Activated gamma-delta T cell treated with anti-CD3 and anti-CD28 coated beads, Interleukin-2, amount 50 U/mL, for 16 hours (primary cell): Measurements from ENCODE around the gene RPL18.
"Not testable (repeated sequence)": the region's sequence is repeated elsewhere in the genome, so short reads cannot be mapped to it uniquely, and the experiment has no call there.

Source experiments
- DNase-seq: peaks from one replicate; pipeline ENCODE4 v3.0.0-alpha.2; 2020; ENCODE audit warnings: low read depth

RPL18 gene

DNA sequence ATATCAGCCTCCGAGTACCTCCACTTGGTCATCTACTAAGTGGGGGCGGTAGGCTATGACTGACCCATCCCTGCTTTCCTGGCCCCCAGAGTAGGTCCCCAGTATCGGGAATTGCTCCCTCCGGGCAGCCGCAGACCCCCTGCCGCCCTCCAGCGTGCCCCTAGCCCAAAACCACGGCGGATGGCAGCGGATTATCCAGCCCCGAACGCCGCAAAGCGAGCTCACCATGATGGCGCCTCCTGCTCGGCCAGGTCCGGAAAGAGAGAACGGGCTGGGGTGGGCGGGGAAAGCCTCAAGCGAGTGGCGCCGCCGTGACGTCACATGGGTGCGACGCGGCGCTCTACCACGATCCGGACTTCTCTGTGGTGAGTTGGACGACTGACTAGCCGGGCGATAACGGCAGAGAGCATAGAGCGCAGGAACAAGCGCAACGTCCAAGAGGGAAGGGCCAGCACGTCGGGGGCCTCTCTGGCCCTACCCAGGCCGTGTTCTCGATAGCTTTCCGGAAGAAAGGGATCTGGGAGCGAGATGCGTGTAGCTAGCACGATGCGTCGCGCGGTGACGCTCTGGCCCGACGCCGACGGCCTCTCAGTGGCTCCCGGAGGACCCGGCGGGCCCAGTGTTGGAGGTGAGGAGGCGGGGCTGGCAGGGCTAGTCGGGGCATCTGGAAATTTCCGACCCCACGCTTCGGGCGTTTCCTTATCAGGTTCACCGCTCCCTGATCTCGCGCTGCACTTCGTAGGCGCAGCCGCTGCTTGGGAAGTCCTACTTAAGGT is at the start of gene RPL18, which contains the start of gene SPHK2:
Gene RPL18 (minus strand): TSS at position 263 of the 776 bp plus-strand sequence. CDS start 35 bp downstream, at position 228.
Gene SPHK2 (plus strand): TSS at position 591 of the 776 bp plus-strand sequence. CDS start 1,009 bp downstream, outside the sequence.
- peak; percentile 95 for DNase-seq

DNA sequence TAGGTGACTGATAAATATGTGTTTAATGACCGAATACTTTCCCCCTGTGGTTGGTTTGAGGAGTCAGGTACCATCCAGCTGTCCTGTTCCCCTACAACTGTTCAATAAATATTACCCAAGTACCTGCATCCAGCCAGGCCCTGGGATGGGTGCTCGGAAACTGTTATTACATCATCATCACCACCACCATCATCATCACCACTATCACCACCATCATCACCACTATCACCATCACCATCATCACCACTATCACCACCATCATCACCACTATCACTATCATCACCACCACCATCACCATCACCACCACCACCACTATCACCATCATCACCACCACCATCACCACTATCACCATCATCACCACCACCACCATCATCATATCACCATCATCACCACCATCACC is 49.8 kb upstream of the RPL18 start:
- no peak for DNase-seq

DNA sequence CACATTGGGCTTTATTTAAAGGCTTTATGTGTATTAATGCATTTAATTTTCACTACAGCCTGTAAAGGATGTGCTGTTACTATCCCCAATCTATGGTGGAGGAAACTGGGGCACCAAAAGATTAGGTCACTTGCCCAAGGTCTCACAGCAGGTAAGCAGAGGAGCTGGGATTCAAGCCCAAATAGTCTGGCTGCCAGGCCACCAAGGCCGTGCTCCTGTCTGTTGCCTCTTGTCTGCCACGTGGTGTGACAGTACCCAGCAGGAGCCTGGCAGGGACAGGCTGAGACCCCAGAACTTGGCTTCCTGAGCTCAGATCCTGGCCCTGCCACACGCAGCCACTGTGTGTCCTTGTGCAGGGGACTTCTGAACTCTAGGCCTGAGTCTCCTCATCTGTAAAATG is 49.4 kb upstream of the RPL18 start:
- DNase-seq, result no peak

- DNase-seq, result no peak
These were observed 46.8 kb upstream of the RPL18 start for GRCh38 chr19:48665786-48666185.

DNA sequence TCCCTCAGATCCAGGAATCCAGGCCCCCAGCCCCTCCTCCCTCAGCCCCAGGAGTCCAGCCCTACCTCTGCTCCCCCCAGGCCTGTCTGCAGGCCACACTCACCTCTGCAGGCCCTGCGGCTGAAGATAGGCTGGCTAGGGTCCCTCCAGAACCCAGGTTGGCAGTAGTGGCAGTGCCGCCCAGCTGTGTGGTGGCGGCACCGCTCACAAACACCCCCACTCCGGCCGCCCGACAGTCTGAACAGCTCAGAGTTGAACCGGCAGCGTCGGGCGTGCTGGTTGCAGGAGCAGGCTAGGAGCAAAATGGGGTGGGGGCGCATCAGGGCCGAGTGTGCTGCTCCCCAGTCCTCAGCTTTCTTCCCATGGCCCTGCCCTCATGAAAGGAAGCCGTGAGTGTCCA is 45.5 kb upstream of the RPL18 start:
- no peak for DNase-seq

- DNase-seq, result no peak
These were observed 44.7 kb upstream of the RPL18 start for GRCh38 chr19:48663667-48664066.

GRCh38 chr19:48661711-48662090 is 42.7 kb upstream of the RPL18 start:
- no peak for DNase-seq

GRCh38 chr19:48660852-48661710 is 42.1 kb upstream of the RPL18 start:
- DNase-seq, result peak; percentile 64

DNA sequence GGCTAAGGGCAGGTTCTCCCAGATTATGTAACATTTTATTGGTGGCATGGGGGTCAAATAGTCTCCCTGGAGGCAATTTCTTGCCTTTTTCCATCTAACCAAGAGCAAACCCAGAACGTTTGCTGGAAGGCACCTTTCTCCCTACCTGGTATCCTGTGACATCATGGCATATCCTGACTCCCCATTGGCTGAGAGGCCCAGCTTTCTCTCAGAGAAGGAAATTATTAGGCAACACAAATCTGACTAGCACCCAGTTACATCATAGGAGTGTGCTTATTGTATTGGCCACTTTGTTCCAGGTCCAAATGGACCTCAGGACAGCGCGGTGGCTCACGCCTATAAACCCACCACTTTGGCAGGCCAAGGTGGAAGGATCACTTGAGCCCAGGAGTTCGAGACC is 40.8 kb upstream of the RPL18 start:
- DNase-seq, result no peak

- no peak for DNase-seq
These were observed 39.5 kb upstream of the RPL18 start for GRCh38 chr19:48658483-48658882.

- DNase-seq, result not testable (repeated sequence)
These were observed 38.9 kb upstream of the RPL18 start for GRCh38 chr19:48657828-48658227.

DNA sequence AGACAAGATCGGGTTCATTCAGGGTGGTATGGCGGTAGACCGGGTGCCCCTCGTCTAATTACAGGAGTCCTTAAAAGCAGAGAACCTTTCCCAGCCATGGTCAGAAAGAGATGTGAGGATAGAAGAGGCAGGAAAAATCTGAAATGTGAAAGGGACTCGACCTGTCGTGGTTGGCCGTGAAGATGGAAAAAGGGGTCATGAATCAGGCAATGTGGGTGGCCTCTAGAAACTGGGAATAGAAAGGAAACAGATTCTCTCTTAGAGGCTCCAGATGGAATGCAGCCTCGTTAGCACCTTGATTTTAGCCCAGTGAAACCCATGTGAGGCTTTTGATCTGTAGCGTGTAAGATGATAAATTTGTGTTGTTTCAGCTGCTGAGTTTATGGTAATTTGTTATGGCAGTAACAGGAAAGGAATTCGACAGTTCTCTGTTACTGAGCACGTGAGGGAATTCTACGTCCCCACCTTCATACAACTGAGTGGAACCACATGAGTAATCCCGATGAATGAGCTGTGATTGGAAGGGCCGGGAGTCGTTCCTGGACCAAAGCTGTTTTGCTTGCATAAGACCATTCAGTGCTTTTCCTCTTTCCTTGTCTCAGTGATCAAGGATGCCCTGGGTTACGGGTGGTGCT is 38.0 kb upstream of the RPL18 start:
- no peak for DNase-seq

- DNase-seq, result no peak
These were observed 35.5 kb upstream of the RPL18 start for GRCh38 chr19:48654299-48655059.

DNA sequence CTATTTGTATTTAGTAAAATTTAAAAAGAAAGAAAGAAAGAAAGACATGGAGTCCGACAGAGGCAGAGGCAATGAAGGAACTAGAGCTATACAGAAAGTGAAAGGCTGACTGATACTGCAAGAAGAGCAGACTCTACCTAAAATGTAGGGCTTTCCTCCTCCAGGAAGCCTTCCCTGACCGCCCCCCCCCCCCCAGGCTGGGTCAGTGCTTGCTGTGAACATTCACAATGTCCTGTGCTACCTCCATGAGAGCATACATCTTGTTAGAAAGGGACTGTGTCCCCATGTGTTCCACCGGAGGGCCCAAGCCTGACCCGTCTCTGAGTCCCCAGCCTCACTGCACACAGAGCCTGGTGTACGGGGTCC is 32.7 kb upstream of the RPL18 start:
- no peak for DNase-seq

- DNase-seq, result no peak
These were observed 32.1 kb upstream of the RPL18 start for GRCh38 chr19:48650974-48651682.

- DNase-seq, result no peak
These were observed 29.2 kb upstream of the RPL18 start for GRCh38 chr19:48648134-48648533.

- no peak for DNase-seq
These were observed 27.8 kb upstream of the RPL18 start for GRCh38 chr19:48646722-48647216.

GRCh38 chr19:48646001-48646721 is 27.2 kb upstream of the RPL18 start, which contains the start of gene CA11:
TSS of gene CA11 (minus strand) at chr19:48646187. CDS start at chr19:48645632, 555 bp downstream.
- DNase-seq, result peak; percentile 87

- no peak for DNase-seq
These were observed 26.6 kb upstream of the RPL18 start for GRCh38 chr19:48645620-48646000.
